M059J (cell line): Measurements from ENCODE around the gene MAP2K5. TPM values are rescaled to one million over a fixed set of nuclear protein-coding genes. Genes with fewer than 3 reads are reported as not detected.

ENCODE experiments used
- DNase-seq: peaks from one replicate; pipeline ENCODE4 v3.0.0-alpha.2; 2012; ENCODE audit warnings: low read depth
- total RNA-seq: library from RNA; depleted of rRNA; stranded (reverse); fragments of >200 nt; shearing (Covaris generic); gene quantifications from 2 replicates; pipeline ENCODE4 v1.2.3, GENCODE V29; 2014

The MAP2K5 gene
- total RNA-seq, 1 experiment from 2014 or later, result 5.5 TPM

DNA sequence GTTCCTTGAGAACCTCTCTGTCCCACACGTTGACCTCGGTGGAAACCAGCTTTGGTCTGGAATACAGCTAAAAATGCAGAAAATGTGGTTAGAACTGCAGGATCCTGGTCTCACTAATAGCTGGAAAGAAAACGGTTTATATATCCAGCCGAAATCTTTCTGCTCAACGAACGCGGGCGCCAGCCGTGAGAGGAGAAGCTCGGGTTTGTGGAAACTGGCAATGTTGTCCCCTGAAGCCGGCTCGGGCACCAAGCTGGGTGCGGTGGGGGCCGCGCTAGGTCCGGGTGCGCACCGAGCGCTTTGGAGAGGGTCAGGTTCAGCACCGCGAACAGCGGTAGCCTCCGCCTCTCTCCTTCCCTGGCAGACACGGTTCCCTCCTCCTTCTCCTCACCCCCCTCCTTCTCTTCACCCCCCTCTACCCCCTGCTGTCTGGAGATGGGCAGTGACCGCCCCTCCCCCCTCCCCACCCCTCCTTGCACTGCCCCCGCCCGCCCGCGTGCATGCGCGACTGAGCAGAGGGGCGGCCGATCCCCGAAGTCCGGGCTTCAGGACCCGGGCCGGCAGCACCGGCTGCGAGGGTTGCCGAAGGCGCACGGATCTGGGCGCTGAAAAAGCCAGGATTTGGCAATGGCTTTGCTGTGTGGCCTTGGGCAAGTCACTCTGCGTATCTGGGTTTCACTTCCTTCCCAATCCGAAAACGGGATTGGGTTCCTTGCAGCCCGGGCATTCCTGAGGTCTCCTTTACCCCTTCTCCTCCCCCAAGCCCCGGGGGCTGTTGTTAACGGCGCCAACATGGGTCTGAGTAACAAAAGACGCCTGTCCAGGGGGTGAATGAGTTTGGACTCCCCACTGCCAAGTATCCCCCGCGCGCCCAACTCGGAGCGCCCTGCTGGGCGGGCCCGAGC lies 282.7 kb downstream of the MAP2K5 start, which contains the start of gene SKOR1:
TSS of gene SKOR1 (plus strand) at position 534 of the 905 bp plus-strand sequence. CDS start at position 628, 94 bp downstream.
- no peak for DNase-seq

DNA sequence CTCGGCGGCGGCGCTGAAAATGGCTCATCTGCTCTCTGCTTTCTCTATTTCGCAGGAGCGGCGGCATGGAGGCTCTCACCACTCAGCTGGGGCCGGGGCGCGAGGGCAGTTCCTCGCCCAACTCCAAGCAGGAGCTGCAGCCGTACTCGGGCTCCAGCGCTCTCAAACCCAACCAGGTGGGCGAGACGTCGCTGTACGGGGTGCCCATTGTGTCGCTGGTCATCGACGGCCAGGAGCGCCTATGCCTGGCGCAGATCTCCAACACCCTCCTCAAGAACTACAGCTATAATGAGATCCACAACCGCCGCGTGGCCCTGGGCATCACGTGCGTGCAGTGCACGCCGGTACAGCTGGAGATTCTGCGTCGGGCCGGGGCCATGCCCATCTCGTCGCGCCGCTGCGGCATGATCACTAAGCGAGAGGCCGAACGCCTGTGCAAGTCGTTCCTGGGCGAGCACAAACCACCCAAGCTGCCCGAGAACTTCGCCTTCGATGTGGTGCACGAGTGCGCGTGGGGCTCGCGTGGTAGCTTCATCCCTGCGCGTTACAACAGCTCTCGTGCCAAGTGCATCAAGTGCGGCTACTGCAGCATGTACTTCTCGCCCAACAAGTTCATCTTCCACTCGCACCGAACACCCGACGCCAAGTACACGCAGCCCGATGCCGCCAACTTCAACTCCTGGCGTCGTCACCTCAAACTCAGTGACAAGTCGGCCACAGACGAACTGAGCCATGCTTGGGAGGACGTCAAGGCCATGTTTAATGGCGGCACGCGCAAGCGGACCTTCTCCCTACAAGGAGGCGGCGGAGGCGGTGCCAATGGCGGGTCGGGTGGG lies 283.6 kb downstream of the MAP2K5 start:
- DNase-seq, result no peak

DNA sequence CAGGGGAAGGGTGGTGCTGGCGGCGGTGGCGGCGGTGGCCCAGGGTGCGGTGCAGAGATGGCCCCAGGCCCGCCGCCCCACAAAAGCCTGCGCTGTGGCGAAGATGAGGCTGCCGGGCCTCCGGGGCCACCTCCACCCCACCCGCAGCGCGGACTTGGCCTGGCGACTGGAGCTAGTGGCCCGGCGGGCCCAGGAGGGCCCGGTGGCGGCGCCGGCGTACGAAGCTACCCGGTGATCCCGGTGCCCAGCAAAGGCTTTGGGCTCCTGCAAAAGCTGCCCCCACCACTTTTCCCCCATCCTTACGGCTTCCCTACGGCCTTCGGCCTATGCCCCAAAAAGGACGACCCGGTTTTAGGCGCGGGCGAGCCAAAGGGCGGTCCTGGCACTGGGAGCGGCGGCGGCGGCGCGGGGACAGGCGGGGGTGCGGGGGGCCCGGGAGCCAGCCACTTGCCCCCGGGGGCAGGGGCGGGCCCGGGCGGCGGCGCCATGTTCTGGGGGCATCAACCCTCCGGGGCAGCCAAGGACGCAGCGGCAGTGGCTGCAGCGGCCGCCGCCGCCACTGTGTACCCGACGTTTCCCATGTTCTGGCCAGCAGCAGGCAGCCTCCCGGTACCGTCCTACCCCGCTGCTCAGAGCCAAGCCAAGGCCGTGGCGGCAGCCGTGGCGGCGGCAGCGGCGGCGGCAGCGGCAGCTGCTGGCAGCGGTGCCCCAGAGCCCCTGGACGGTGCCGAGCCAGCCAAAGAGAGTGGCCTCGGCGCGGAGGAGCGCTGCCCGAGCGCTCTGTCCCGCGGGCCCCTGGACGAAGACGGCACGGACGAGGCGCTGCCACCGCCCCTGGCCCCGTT lies 284.4 kb downstream of the MAP2K5 start:
- no peak for DNase-seq

DNA sequence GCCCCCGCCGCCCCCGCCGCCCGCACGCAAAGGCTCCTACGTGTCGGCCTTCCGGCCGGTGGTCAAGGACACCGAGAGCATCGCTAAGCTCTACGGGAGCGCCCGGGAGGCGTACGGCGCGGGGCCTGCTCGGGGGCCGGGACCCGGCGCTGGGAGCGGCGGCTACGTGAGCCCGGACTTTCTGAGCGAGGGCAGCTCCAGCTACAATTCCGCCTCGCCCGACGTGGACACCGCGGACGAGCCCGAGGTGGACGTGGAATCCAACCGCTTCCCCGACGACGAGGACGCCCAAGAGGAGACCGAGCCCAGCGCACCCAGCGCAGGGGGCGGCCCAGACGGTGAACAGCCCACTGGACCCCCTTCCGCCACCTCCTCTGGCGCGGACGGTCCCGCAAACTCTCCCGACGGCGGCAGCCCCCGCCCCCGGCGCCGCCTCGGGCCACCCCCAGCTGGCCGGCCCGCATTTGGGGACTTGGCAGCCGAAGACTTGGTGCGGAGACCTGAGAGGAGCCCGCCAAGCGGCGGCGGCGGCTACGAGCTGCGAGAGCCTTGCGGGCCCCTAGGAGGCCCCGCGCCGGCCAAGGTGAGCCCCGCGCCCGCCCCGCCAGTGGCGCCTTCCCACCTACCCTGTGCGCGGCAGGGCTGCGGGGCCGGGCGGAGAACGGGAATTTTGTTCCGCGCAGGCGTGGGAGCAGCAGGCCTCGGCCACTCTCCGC lies 285.2 kb downstream of the MAP2K5 start:
- DNase-seq, result no peak

DNA sequence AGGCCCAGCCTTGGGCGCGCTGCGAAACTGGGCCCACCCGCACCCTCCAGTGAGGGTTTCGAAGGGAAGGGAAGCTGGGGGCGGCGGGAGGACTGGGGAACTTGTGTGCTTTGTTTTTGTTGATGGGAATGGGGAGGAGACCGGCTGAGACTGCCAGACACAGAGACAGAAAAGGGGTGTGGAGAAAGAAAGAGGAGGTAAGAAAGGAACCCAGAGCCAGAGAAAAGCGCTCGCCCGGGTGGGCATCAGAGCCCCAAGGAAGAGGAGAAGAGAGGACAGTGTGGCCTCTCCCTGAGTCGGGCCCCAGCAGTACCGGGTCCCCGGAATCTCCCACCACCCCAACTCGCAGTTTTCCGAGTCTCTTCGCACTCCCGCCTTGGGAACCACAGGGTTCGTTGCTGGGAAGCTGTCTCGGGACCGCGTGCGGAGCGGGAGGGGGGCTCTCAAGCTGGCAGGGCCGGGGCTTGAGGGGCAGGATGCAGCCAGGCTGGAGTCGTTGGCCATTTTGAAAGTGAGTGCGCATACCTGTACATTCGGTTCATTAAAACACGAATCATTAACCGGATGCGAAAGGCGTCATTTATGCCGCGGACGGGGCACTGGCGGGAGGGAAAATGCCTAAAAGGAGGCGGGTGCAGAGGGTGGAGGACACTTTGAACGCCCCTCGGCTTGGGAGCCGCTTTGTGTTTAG lies 285.9 kb downstream of the MAP2K5 start:
- DNase-seq, result no peak

DNA sequence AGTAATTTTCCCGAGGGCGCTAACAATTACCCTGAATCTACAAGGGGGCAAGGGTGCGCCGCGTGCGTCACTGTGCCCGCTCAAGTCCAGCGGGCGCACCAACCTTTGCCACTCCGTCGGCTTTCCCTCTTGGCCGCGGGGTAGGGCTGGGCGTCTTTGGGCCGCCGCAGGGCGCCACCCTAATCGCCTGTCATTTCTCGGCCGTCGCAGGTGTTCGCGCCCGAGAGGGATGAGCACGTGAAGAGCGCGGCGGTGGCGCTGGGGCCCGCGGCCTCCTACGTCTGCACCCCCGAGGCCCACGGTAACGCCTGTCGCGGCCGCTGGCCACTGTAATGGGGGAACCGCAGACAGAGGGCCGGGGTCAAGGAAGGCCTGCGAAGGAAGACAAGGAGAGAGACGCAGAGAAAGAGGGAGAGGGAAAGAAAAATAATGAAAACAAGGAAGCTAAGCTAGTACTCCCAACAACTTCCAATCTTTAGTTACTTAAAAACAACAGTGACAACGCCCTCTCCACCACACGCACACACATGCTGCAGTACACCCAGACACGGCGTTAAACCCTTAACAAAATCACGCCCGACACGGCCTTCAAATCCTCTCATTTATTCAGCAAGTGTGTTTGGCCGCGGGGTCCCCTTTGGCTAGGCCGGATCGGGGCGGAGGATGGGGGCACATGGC lies 286.6 kb downstream of the MAP2K5 start:
- no peak for DNase-seq

DNA sequence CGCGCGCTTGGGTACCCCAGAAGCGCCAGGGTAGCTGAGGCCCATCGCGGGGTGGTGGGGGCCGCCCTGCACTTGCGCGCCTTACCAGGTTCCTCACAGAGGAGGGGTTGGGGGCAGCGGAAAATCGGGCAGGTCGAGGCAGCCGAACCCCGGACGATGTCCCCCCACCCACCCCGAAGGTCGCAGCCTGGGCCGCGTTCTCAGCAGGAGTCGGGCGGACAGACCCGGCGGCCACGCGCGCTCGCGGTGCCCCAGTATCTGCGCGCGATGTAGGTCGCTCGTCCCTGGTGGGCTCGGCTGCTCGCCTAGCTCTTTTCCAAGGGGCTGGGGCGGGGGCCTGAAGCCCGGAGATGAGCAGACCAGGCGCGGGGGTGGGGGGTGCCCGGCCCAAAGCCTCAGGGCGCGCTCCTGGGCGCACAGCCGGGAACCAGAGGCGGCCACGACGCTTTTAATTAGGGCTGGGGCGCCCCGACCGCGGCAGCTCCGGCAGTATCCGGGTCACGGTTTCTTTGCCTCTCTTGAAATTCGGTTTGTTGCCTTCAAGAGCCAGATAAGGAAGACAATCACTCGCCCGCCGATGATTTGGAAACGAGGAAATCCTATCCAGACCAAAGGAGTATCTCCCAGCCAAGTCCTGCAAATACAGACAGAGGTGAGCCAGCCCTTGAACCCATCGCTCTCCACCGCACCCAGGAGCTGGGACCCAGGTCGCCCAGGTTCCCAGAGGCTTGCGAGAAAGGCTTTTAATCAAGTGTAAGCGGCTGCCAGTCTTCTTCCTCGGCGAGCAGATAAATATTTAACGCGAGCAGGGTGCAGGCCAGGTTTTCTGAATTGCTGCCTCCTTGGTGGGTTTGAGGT lies 287.4 kb downstream of the MAP2K5 start:
- DNase-seq, result no peak

DNA sequence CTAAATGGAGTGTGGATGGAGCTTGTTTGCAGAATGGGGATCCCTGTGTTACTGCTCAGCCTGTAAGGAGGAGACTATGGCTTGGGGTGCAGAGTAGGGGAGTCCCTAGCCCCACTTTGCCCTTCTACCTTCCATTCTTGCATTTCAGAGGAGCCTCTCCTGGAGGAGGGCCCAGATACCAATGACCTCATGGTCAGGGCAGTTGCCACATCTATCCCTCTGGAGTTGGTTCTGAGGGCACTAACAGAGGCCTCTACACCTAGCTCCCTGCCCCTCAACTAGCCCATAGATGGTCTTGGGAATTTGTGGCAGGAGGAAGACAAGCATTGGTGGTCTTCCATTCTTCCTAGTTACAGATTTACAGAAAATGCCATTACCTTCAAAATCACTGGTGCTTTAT lies 288.9 kb downstream of the MAP2K5 start:
- DNase-seq, result no peak

DNA sequence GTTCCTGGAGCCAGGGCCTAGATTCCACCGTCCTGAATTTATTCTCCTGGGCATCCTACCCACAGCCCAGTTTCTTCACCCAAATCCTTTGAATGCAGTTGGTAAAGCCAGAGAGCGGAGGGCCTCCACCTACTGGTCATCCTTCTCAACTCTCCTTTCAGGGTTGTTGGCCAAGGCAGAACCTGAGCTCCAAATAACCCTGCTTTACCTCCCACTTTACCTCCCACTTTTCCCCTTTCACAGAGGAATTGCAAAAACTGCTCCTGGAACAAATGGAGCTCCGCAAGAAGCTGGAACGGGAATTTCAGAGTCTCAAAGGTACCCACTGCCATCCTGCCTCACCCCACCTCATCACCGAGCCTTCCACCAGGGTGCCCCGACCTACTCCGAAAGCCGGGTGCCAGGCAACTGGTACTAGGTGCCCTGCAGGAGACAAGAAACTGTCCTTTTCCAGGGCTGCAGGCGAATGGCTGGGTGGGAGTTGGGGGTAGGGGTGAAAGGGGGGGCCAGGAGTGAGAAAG lies 289.6 kb downstream of the MAP2K5 start:
- DNase-seq, result peak; percentile 55

DNA sequence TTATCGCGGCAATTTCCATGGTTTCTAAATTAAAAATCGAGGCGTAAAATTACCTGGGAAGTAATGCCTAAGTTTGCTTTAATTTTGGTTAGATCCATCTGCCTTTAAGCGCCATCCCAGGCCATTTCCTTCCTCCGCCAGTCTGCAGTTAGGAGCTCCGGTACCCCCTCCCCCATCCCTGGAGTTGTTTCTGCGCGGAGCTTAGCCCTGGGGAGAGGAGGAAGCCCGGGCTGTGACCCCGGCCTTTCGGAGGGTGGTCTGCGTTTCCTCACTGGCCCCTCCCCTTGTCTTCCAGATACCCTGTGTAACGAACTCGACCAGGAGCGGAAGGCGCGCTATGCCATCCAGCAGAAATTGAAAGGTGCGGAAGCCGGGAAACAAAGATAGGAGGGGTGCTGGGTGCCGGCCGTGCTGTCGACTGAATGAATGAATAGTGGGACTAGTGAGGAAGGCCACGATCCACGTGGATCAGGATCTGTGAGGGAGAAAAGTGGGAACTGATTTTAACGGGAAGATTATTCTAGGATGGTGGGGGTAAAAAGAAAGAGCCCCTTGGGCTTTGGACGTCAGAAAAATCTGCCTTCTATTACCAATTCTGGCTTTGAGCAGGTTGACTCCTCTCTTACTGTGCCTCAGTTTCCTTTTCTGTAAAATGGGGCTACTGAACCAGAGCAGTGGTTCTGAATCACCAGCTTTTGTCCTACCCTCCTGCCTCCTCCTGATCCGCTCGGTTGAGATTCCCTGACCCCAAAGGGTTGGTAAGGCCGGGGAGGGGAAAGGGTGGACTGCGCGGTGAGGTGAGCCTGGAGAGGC lies 290.6 kb downstream of the MAP2K5 start:
- DNase-seq, result no peak

DNA sequence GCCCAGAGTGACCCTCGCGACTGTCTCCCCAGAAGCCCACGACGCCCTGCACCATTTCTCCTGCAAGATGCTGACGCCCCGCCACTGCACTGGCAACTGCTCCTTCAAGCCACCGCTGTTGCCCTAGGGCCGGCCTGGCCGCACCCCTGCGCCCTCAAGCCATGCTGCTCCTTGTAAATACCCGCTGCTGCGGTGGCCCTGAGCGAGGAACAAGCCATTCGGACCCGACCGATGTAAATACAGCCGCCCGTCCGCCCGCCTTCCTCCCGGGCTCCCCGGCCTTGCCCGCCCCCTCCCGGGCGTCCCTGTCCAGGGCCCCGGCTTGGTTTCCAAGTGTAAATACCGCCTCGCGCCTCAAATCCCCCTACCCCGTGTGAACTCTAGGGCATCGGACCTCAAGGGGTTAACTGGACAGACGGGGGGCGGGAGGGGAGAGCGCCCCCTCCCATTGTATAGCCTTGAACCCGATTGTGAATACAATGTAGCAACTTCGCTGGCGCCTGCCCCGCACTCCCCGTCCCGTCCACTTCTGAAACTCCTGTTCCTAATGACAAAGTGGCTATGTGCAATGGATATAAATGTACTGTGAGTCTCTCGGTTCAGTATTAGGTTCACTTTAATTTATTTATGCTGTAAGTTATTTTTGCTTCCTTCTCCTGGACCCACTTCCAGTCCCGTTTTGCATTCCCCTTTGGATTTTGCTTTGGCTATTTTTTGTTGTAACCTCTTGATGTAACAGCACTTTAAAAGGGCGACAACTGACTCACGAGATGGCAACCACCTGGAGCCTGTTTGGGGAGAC lies 291.4 kb downstream of the MAP2K5 start:
- DNase-seq, result peak; percentile 39

DNA sequence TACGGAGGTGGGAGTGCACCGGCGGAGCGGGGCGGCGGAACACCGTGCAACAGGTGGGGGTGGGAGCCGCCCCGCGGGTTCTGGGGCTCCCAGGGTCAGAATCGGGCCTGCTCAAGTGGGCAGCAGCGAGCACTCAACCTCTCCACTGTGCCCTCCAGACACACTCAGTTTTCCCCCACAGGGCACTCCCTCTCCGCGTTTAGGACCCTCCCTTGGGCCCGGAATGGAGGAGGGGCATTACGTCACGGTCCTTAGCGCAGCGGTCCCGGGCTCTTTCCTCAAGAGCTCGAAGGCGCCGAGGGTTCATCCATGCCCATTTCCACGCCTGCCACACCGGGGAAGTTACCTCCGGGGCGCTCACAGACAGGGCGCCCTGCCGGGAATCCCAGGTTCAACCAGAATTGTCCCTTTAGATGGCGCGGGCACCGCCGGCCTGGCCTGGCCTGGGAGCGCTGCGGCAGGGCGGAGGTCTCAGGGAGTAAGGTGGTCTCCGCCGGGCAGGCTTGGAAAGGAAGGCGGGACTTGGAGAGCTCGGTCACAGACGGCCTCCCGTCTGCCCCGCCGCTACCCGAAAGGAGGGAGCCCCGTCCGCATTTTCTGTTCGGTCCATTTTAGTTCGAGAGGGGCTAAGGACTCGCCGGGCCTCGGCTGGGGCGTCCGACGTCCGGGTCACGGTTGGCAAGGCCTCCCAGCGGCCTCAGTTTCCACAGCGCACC lies 292.2 kb downstream of the MAP2K5 start:
- no peak for DNase-seq

DNA sequence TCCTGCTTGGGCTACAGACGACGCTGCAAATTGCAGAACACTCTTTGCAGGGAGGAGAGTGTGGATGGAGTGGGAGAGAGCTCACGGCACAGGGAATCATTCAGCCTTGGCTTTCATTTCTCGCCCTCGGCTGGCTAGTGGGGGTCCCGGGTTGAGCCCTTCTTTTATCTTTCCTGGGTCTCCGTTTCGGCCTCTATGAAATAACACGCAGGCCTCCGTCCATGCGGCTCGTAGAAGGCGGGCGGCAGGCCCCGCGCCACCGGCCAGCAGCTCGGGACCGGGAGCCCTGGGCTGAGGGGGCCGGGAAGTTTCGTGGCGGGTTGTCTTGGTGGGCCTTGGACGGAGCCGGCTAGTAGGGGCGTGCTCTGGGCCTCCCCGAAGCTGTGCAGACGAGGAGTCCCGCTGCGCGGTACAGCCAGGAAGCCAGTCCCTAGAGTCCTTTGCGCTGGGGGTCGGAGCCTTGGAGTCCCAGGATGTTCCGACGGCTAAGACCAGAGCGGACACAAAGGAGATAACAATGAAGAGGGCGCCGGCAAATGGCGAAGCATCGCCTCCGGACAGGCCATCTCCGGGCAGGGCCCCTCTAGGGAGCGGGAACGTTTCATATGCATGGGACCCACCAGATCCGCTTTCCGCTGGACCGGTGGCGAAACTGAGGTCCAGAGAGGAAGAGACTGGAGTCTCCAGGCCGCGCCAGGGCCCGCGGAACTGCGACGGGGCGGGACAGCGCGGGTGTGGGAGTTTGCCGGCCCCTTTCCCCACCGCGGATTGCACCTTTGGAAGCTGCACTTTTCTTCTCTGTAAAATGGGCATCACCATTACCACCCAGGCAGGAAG lies 293.0 kb downstream of the MAP2K5 start:
- no peak for DNase-seq

DNA sequence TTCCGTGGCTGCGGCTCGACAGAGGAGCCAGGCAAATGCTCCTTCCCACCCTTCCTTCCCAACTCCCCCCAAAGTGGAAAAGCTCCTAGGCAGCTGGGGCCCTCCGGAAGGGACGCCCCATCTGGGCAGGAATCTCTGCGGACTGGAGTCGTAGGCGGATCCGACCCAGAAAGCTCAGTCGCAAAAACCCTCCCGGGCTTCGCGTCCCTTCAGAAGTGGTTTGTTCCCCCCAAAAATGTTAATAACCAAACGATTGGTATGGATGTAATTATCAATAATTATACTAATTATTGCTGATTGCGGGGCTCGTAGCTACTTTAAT lies 293.6 kb downstream of the MAP2K5 start:
- DNase-seq, result no peak

DNA sequence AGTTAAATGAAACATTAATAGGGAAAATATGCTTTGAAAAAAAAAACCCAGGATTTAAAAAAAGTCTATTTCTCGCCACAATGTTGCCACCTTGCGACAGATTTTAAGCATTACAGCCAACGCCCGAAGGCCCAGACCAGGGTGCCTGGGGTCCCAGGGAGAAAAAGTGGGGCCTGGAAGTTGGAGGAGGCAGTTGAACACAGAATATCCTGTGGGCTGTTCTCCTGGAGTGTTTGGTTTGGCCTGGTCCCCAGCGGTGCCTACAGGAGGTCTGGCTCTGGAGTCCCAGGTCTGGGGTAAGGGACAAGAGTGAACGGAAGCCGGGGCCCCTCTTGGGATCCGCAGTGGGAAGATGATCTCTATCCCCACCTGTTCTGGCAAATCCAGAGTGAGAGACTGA lies 294.0 kb downstream of the MAP2K5 start:
- no peak for DNase-seq

DNA sequence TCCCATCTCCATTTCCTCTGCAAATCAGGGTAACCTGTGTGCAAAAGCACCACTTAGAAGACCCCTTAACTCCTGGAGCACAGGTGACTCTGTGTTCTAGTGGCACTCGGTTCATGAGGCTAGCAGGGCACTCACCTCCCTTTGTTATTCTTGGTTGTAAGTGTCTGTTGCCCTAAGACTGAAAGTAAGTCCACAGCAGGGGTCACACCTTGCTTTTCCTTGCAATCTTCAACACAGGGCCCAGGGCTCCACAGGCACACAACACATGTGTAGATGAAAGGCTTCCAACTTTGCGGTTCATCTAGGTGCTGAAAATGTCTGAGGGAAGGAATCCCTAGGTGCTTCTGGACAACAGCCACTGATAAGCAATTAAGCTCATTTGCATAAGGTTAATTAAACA lies 294.5 kb downstream of the MAP2K5 start:
- DNase-seq, result no peak
